HG03025 (cell line): ENCODE data around the gene NEU4.
"Not testable (repeated sequence)": the region's sequence is repeated elsewhere in the genome, so short reads cannot be mapped to it uniquely, and the experiment has no call there.

Experiments used
- ATAC-seq: cut with Tn5 transposase; IDR thresholded peaks from one replicate; pipeline ENCODE4 v1.9.1; 2021; ENCODE audit warnings: mild to moderate bottlenecking, moderate library complexity; ENCODE audit not compliant: unreplicated experiment, low FRiP score

The NEU4 gene, protein sequence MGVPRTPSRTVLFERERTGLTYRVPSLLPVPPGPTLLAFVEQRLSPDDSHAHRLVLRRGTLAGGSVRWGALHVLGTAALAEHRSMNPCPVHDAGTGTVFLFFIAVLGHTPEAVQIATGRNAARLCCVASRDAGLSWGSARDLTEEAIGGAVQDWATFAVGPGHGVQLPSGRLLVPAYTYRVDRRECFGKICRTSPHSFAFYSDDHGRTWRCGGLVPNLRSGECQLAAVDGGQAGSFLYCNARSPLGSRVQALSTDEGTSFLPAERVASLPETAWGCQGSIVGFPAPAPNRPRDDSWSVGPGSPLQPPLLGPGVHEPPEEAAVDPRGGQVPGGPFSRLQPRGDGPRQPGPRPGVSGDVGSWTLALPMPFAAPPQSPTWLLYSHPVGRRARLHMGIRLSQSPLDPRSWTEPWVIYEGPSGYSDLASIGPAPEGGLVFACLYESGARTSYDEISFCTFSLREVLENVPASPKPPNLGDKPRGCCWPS

GRCh38 chr2:241808721-241809382 lies at the start of gene NEU4:
NEU4 (plus strand) TSS chr2:241809193; CDS start chr2:241814485, 5,292 bp downstream.
- ATAC-seq, result no peak

- ATAC-seq, result not testable (repeated sequence)
Observed at GRCh38 chr2:241759893-241760292, 49.1 kb upstream of the NEU4 start.

DNA sequence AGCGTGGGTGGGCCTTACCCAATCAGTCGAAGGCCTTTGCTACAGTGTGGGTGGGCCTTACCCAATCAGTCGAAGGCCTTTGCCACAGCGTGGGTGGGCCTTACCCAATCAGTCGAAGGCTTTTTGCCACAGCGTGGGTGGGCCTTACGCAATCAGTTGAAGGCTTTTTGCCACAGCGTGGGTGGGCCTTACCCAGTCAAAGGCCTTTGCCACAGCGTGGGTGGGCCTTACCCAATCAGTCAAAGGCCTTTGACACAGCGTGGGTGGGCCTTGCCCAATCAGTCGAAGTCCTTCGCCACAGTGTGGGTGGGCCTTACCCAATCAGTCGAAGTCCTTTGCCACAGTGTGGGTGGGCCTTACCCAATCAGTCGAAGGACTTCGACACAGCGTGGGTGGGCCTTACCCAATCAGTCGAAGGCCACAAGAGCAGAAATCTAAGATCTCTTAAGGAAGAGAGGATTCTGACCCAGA lies 48.7 kb upstream of the NEU4 start:
- no peak for ATAC-seq

GRCh38 chr2:241762321-241762932 lies 46.6 kb upstream of the NEU4 start:
- ATAC-seq, result no peak

- no peak for ATAC-seq
Observed at GRCh38 chr2:241762933-241763369, 46.0 kb upstream of the NEU4 start.

GRCh38 chr2:241763551-241764274 lies 45.3 kb upstream of the NEU4 start:
- ATAC-seq, result no peak

DNA sequence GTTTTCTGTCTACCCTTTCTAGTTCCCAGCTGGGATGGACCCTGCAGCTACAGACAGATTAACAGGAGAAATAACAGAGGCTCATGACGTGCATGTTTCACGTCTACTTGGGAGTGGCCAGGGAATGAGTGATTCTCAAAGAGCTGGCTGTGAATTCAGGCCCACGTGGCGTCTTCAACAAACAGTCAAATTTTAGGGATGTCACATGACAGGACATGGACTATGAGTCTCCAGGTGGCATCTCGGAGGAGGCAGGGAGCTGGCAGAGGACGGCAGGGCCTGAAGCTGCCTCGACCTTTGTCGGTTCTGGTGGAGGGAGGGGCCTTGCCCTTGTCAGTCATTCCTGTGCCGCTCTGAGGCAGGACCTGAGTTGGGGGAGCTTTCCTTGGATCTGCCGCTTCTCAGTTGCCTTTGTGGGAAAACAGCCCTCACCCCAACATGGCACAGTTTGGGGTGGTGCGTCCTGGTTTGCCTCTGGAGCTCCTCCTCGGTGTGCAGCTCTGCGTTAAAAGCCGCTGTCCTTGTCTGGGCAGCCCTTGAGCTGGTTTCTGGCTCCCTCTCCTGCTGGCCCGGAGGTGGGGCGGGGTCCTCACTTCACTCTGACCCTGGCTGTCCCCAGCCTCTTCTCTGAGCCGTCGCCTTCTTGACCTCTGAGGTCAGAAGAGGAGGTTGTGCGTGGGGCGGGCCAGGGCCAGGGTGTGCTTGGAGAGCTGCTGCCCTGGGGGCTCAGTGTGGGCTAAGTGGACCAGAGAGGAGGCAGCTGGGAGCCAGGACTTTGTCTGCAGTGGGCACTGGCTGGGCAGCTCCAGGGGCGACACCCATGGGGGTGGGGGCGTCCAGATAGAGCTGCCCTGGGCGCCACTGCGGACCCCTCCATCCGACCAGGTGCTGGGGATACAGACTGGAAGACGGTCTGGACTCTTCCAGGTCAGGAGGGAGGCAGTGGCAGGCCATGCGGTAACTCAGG lies 44.4 kb upstream of the NEU4 start:
- ATAC-seq, result no peak

DNA sequence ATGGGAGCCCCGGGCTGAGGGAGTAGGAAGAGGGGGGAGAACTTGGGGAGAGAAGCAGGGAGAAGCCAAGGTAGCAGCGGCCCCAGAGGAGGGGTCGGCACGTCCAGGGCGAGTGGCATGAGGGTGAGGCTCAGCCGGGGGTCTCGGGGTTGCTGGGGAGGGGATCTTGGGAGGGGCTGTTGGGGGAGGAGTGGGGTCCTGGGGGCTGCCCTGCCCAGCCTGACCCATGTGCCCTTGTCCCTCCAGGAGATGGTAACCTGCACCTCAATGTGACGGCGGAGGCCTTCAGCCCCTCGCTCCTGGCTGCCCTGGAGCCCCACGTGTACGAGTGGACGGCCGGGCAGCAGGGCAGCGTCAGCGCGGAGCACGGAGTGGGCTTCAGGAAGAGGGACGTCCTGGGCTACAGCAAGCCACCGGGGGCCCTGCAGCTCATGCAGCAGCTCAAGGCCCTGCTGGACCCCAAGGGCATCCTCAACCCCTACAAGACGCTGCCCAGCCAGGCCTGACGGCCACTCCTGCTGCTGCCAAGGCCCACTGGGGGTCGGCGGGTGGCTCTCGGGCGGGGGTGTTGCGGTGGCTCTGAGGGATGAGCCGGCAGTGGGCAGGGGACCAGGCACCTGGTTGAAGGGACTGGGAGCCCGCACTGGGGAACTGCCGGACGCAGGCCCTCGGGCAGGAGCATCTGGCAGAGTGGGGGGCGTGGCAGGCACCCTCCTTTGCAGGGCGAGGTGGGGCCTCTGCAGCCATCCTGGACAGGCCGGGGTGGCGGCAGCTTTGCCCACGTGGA lies 41.3 kb upstream of the NEU4 start:
- ATAC-seq, result no peak

- no peak for ATAC-seq
Observed at GRCh38 chr2:241768251-241768711, 40.7 kb upstream of the NEU4 start.

GRCh38 chr2:241768850-241769249 lies 40.1 kb upstream of the NEU4 start:
- ATAC-seq, result no peak

DNA sequence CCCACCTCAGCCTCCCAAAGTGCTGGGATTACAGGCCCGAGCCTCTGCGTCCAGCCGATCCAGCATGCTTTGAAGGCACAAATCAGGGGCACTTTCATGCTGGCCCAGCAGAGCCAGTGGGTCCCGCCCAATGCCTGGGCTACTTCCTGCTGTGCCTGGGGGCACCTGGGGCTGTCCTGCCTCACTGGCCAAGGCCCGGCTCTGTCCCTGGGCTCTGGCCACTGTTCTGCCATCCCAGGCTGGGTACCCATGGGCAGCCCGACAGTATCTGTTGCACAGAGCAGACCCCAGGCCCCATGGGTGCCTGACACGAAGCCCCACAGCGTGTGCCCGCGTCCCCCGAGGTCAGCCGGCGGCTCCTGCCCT lies 39.2 kb upstream of the NEU4 start:
- no peak for ATAC-seq

GRCh38 chr2:241770185-241770935 lies 38.6 kb upstream of the NEU4 start:
- ATAC-seq, result no peak

GRCh38 chr2:241770936-241771285 lies 38.1 kb upstream of the NEU4 start:
- no peak for ATAC-seq

GRCh38 chr2:241771286-241772062 lies 37.5 kb upstream of the NEU4 start:
- ATAC-seq, result no peak

DNA sequence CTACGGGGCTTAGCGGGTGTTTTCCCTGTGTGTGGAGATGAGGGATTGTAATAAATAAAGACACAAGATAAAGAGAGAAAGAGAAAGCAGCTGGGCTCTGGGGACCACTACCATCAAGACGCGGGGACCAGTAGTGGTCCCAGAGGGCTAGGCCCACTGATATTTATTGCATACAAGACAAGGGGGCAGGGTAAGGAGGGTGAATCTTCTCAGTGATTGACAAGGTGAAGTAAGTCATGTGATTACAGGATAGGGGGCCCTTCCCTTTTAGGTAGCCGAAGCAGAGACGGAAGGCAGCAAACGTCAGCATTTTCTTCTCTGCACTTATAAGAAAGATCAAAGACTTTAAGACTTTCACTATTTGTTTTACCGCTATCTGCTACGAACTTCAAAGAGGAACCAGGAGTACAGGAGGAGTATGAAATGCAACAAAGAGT lies 36.9 kb upstream of the NEU4 start:
- ATAC-seq, result no peak

DNA sequence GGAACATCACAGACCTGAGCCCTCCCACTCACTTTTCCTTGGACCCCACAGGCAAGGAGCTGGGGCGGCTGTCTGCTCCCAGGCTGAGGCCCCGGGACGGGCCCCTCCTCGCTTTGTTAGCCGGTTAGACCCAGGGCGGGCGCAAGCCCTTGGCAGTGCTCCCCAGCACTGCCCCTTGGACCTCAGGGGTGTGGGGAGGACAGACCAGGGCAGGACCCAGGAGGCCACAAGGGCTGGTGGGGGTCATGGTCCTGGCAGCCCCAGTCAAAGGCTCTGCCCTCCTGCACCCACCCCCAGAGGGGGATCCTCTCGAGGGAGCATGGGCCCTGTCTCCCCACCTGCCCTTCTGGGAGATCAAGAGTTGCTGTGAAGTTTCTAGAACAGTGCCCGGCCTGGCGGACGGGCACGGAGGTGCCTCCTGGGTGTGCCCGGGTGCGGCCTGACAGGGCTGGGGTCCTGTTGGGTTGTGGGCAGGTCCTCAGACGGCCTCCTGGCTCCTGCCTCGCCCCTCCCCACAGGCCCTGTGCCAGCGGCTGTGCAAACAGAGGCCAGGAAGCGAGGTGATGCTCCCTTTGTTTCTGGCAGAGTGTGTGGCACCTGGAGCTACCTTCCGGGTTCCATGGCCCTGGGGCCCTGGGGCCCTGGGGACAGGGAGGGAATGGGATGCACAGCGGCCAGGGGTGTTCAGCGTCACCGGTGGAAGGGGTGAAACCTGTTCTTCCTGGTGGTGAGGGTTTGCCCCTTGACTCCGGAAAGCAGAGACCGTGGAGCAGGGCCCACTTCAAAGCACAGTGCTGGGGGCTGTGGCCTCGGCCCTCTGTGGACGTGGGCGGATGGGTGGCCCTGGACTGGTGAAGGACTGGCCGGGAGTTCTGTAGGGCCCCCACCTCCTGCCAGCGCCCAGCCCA lies 35.2 kb upstream of the NEU4 start:
- no peak for ATAC-seq
